Measurements from ENCODE around the gene MT1H.

Gene MT1H

DNA sequence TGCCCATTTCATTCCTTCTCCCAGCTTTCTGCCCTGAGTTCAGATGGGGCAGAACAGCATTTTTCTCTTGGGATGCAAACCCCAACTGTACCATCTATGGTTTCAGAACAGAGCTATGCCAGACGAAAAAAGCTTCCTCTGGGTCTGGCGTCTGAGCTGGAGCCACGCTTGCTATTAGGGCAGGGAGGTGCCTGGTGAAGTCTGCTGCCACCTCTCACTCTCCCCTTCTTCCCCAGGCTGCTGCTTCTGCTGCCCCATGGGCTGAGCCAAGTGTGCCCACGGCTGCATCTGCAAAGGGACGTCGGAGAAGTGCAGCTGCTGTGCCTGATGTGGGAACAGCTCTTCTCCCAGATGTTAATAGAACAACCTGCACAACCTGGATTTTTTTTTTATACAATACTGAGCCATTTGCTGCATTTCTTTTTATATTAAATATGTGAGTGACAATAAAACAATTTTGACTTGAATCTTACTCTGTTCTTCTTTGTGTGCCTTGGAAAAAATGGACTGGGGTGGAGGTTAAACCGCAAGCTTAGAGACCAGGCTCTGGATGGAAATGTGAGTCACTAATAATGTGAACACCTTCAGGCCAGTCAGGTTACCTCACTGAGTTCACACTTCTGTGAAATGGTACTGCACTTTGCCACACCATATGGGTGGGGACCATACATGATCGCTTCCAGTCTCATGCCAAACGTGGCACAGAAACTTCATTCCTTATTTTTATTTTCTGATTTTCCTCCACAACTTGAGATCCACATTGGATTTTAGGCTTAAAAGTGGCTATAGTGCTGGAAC lies 32.8 kb upstream of the MT1H start:
- DNase-seq: no peak

DNA sequence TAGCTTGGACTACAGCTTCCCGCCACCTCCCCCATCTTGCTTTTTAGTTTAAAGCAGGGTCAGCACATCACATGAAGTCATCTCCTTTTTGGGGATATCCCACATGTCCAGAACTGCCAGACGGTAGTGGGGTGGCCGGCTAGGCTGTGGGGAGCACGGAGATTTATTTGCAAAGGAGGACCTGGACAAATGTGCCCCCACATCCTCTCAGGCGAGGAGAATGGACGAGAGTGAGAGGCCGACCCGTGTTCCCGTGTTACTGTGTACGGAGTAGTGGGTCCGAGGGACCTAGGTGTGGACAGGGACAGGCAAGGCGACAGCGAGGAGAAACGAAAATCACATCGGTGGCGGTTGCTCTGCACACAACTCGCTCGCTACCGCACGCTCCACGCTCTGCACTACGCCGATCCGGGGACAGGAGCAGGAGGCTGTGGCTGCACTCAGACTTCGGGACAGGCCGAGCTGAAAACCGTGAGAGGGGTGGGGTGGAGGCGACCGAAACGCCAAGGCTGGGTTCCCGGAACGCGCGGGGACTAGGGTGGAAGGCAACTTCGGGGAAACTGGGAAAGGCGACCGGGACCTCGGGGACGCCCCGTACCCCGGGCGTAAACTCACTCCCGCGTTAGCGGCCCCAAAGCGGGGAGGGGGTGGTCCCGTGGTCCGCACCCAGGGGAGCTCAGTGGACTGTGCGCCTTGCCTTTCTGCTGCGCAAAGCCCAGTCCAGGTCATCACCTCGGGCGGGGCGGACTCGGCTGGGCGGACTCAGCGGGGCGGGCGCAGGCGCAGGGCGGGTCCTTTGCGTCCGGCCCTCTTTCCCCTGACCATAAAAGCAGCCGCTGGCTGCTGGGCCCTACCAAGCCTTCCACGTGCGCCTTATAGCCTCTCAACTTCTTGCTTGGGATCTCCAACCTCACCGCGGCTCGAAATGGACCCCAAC lies 31.5 kb upstream of the MT1H start, which contains the start of gene MT1A:
Gene MT1A, plus strand, starts transcription at position 853 of the 937 bp plus-strand sequence. Its CDS starts 73 bp downstream, at position 926.
- DNase-seq: no peak

DNA sequence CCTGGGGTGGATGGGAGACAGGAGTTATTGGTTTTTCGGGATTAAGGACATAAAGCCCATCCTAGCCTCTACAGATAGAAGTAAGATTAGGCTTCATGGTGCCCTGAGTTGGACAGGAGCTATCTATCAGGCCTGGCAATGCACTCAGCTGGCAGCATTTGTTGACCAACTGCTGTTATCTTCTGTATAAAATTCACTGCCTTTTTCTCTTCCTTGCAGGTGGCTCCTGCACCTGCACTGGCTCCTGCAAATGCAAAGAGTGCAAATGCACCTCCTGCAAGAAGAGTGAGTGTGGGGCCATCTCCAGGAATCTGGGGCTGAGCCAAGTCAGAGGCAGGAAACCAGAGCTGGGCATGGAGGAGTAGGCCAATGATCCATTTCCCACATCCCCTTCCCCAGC lies 30.6 kb upstream of the MT1H start:
- no peak for DNase-seq

- no peak for DNase-seq
Measured at GRCh38 chr16:56640076-56640475, 29.5 kb upstream of the MT1H start.

DNA sequence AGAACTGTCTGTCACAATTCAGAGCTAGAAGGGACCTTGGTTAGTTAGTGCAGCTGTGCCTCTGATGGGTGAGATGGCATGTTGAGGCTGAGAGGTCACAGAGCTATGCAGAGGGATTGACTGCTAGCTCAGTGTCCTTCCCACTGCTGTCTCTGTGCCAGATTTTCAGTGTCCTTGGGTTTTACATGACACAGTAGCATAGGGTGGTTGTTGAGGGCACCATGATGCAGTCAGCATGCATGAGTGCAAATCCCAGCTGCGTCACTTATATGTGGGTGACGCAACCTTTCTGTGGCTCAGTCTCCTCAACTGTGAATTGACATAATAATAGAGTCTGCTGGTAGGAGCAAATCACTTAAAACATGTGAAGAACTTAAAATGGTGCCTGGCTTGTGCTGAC lies 28.4 kb upstream of the MT1H start:
- DNase-seq: no peak

DNA sequence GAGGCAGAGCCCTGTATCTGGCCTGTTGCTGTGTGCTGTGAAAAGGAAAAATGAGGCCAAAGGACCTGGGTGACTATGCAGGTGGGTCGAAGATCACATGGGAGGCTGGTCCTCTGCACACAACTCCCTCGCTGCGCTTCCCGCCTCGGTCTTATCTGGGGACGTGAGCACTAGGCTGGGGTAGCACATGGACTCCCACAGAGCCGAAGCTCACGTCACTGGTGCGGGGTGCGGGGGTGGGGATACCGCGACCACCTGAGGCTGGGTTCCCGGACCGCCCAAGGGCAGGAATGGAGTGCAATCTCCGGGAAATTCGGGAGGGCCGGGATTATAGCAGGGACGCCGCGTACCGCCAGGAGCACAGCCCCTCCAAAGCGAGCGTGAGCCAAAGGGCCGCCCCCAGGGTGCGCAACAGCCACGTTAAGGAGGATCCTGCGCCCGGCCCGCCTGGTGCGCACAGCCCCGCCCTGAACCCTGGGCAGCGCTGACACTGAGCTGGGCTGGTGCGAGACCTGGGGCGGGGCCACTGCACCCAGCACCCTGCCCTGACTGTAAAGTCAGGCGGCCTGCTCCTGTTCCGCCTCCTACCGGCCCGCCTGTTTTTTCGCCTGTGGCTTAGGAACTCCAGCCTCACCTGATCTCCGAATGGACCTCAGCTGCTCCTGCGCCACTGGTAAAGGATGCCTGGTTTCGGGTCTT lies 26.4 kb upstream of the MT1H start:
- DNase-seq: no peak

DNA sequence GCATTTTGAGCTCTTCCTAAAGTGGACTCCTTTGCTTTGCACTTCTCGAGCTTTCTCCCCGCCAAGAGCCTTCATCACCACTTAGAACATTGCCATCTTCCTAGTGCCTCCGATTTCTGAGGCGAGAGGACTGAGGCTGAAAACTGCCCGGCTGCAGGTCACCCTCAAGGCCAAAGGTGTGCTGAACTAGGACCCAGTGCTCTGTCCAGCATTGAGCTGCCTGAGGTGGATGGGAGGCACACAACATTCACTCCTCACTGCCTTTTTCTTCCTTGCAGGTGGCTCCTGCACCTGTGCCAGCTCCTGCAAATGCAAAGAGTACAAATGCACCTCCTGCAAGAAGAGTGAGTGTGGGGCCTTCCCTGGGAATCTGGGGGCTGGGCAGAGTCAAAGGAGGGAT lies 25.8 kb upstream of the MT1H start:
- DNase-seq: no peak

DNA sequence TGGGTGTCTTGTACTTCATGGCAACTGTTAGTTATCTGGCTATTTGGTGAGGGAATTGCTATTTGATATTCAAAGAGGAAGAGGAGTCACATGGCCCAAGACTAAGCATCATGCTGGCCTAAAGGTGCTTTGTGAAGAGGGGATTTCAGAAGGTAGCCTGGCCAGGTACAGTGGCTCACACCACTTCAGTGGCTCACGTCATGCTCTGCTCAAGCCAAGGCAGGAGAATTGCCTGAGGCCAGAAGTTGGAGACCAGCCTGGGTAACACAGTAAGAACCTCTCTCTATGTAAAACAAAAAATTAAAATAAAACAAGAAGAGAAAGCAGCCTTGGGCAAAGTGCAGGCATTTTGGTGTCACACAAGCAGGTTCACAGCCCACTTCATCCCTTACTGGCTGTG lies 24.3 kb upstream of the MT1H start:
- no peak for DNase-seq

DNA sequence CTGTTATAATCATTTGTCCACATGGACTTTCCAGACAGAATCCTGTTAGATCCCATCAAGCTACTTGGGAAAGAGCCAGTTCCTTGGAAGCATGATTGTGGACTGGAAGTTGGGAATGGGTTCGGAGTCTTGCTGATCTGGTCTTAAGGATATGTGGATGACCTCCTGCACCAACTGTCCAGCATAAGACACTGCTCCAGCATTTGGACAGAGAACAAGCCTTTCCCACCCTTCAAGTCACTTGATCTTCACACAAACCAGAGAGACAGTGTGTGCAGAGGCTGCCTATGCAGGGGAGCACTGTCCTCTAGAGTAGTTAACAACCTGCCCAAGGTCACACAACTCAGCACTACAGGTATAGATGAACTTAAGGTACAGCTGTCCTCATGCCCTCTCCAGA lies 23.8 kb upstream of the MT1H start:
- no peak for DNase-seq

GRCh38 chr16:56647641-56648431 lies 21.8 kb upstream of the MT1H start:
- DNase-seq: no peak

- DNase-seq: no peak
Measured at GRCh38 chr16:56649271-56649670, 20.3 kb upstream of the MT1H start.

DNA sequence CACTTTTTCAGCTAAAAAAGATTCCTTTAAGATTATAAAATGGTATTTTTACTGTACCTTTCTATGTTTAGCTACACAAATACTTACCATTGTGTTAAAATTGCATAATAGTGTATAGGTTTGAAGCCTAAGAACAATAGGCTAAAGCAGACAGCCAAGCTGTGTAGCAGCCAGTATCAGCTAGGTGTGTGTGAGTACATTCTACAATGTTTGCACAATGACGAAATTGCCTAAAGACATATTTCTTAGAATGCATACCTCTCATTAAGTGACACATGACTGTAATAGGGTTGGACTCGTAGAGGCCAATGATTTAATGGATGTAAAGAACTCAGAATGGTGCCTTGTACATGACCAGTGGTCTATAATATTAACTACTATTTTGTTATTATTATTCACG lies 19.8 kb upstream of the MT1H start:
- DNase-seq: no peak

- no peak for DNase-seq
Measured at GRCh38 chr16:56651586-56651985, 18.0 kb upstream of the MT1H start, which contains the start of gene MT1B. Gene MT1B (plus strand): TSS chr16:56651886. CDS start chr16:56651954, 68 bp downstream.

- no peak for DNase-seq
Measured at GRCh38 chr16:56652600-56652999, 17.0 kb upstream of the MT1H start.

DNA sequence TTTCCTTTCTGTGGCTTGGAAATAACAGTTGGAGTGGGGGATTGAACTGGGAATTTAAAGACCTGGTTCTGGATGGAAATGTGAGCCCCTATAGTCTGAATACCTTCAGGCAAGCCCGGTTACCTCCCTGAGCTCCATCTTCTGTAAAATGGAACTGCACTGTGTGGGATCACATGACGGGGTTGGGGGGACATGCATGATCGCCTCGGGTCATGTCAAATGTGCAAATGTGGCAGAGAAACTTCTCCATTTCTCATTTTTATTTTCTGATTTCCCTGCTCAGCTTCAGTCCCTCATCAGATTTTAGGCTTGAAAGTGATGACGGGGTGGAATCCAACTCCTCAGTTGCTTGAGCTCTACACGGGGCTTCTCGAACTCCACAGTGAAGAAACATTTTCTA lies 16.4 kb upstream of the MT1H start:
- DNase-seq: no peak

GRCh38 chr16:56657555-56658326 lies 11.9 kb upstream of the MT1H start, which contains the start of gene MT1F:
Gene MT1F (plus strand): TSS chr16:56657959. CDS start chr16:56658059, 100 bp downstream.
- peak; percentile 33 for DNase-seq

DNA sequence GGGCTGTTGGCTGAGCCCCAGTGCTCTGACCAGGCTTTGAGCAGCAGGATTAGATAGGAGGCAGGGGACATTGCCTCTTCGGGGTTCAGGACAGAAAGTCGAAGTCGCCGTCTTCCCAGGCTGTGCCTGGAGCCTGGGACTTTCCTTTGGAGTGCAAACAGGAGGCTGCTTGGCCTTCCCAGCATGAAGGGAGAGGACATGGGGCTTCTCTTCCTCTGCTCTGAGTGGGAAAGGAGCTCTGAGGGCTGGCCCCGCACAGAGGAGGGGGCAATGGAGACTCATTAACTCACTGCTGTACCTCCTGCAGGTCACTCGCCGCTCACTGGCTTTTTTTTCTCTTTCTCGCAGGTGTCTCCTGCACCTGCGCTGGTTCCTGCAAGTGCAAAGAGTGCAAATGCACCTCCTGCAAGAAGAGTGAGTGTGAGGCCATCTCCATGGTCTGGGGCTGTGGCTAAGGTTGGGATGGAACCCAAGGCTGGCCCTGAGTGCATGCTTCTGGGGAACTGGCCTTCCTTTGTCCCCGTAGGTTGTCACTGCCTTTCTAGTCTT lies 11.2 kb upstream of the MT1H start:
- DNase-seq: no peak

DNA sequence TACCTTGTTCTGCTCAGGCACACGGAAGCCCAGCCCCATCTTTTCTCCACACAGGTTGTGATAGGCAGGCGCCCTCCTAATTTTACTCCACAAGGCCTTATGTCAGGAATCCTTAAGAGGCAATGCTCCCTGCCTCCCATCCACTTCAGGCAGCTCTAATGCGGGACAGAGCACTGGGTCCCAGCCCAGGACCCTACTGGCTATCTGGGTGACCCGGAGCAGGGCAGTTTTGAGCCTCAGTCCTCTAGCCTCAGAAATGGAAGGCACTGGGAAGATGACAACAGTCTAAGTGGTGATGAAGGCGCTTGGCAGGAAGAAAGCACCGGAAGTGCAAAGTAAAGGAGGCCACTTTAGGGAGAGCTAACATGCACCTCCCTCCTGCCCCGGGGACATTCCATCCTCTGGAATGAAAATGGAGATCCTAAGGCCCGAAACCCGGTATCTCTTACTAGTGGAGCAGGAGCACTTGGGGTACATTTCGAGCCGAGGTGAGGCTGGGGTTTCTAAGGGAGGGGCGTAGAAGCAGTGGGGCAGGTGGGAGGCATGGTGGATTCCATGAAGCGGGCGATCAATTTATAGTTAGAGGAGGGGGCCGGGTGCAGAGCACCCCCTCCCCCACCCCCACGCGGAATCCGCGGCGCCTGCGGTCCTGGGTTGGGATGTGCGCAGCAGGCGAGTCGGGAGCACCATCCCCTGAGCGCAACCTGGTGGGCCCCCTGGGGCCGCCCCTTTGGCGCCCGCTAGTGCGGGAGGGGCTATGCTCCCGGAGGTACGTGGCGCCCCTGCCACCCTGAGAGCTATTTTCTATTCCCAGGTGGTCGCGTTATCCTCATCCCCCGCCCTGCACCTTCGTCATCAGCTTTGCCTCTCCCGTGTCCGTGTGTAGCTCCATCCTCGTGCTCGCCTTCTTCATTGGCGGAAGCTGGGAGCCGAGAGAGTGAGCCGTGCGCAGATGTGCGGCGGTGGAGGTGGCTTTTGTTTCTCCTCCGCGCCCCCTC lies 7.0 kb upstream of the MT1H start:
- no peak for DNase-seq

DNA sequence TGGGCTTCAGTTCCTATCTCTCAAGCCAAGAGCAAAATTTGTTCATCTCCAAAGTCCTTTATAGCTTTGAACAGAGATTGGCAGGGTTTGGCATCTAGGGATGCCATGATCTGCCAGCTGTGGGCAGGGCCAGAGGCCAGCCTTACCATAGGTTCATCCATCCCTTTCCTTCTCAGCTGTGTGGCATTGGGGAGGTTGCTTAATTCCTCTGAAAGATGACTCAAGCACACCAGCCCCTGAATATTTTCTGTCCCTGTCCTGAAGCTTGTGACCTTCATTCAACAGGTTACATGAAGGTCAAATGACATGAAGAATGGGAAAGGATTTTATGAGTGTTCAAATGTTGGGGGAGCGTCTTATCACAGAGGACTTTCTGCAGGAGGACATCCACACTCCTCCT lies 5.1 kb upstream of the MT1H start:
- DNase-seq: no peak
